HG03066 (cell line): ENCODE measurements around the gene INTS4.
"Not testable (repeated sequence)": the region's sequence is repeated elsewhere in the genome, so short reads cannot be mapped to it uniquely, and the experiment has no call there.

Experiments used
- ATAC-seq: cut with Tn5 transposase; IDR thresholded peaks from one replicate; pipeline ENCODE4 v1.9.1; 2021; ENCODE audit warnings: low read depth; ENCODE audit not compliant: unreplicated experiment

The INTS4 gene

DNA sequence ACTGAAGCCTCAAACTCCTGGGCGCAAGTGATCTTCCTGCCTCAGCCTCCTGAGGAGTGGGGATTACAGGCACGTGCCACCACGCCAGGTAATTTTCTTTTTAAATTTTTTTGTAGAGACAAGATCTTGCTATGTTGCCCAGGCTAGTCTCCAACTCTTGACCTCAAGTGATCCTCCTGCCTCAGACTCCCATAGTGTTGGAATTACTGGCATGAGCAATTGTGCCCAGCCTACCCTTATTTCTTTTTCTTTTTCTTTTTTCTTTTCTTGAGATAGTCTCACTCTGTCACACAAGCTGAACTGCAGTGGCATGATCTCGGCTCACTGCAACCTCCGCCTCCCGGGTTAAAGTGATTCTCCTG, 109.7 kb downstream of the INTS4 start:
- ATAC-seq, result no peak

DNA sequence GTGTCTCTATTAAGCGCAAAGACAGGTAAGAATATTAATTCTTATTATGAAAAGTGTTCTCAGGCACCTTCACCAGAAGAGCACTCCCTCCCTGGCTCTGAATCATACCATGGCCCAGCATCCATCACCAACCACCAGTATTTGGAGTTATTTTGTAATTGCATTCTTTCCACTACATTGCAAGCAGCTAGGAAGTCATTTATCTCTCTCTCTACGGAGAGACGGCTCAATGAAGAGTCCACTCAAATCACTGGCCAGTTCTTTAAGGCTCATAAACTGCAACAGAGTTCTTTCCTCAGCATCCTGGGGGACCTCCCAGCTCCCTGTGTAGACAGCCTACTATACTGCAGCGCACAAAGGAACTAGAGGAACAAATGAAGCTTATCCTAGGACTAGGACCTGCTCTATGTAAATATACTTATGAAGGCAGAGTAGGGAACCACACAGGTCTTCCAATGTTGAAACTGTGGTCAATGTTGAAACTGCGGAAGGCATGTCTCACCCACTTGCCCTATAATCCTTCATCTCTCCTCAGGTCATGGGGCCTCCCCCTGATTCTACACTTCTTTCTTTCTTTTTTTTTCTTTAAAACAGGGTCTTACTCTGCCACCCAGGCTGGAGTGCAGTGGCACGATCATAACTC, 110.2 kb downstream of the INTS4 start:
- ATAC-seq, result no peak

DNA sequence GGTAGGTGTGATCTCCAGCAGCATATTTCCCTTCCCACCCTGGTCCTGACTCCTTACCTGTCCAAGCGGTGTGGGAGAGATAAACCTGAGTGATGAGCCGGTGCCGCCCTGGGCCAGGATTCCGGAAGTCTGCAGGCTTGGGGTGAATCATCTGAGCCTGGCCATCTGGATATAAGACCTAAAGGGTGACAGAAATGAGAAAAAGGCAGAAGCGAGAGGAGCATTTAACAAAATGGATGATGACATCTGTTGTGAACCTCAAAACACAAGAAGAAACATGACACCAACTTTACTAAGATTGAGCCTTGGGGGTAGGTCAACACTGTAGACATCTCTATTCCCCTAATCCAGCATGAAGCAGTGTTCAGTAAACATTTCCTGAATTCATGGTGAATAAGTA, 110.7 kb downstream of the INTS4 start:
- no peak for ATAC-seq

DNA sequence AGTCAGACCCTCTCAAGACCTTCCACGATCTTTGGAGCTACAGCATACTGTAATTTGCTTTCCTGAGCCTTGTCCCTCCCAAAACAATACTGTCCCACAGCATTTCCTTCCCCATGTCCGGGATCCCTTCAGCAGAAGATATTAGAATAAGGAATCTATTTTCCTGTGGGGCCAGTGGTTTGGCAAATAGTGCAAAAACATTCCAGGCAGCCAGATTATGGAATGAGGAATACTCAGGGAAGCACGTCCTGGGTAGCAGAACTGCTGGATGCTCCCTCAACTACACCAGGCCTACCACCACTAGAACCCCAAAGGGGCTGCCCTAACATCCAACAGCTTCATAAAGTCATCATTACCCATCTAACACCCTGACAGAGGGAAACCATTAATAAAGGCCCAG, 112.1 kb downstream of the INTS4 start:
- ATAC-seq, result no peak

DNA sequence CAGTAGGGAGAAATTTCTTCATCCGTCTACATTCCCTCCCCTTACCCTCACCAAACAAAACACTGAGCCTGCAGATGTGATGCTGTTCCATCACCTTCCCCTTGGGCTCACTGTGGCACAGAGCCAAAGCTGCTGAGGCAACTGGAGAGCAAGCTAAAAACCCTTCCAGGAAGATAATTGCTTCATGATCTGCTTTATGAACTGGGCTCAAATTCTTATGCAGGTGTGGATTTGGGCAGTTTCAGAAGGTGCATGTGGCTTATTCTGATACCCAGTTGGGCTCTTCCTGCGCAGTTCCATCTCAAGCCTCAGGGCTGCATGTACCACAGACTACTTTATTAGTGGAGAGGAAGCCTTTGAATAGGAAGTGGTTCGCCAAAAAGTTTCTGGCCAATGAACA, 115.2 kb downstream of the INTS4 start:
- peak; percentile 71 for ATAC-seq

DNA sequence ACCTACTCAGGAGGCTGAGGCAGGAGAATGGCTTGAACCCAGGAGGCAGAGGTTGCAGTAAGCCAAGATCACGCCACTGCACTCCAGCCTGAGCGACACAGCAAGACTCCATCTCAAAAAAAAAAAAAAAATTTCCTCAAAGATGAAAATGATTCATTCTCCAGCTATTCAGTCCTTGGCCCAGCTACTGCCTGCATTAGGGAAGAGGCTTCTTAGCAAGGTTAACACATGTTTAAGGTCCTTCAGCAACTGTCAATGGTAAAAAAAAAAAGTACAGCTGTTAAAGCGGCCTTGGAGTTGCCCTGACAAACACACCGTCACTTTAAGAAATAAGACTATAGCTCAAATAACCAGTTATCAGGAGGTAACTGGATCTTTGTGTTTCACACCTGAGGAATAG, 116.2 kb downstream of the INTS4 start:
- ATAC-seq, result not testable (repeated sequence)

GRCh38 chr11:77876045-77876444, 118.4 kb downstream of the INTS4 start:
- no peak for ATAC-seq

DNA sequence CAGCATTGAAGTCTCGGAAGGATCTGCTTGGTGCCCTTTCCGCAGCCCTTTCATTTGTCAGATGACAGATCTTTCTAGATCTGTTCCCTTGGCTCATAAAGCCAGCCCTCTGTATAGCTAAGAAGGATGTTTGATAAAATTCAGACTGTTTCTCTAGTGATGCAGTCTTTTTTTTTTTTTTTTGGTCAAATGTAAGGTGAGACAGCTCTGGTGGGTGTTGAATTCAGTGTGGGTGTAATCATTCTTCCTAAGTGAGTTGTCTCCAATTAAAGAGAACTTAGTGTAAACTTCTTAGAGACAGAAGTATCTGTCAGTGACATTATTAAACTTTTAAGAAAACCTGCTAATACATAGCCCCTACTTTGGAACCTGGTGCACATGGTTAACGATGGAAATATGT, 120.3 kb downstream of the INTS4 start:
- ATAC-seq, result no peak

DNA sequence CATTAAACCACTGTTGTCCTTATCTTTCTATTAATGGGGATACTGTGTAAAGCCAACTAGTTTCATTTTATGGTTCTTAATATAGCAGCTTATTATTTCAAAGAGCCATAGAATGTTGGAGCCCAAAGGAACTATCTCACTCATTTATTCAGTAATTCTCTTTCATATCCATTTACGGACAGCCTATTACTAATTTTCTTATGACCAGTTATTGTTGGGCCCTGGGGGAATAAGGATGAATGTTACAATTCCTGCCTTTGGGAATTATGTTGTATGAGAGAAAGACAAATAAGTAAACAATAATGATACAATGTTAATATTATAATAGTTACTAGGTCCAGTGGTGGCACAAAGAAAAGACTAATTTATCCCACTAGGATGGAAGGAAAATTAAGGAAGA, 121.1 kb downstream of the INTS4 start:
- ATAC-seq, result no peak

GRCh38 chr11:77871855-77872254, 122.6 kb downstream of the INTS4 start:
- no peak for ATAC-seq

DNA sequence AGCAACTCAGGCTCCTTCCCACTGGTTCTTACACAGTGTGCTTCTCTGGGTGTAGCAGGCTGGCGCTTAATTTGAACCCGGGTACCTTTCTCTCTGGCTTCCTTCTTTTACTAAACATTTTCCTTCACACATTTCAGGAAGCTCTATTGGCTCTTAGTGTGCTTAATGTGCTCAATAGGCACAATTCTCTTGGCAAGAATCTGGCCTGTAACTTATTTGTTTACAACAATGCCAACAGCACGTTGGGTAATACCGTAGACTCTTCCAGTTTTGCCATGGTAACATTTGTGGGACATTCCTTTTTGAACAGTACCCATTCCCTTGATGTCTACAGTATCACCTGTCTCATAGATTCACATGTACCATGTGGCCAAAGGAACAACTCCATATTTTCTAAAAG, 125.7 kb downstream of the INTS4 start:
- ATAC-seq, result no peak

- ATAC-seq, result no peak
Observed at GRCh38 chr11:77866336-77866735, 128.1 kb downstream of the INTS4 start.

GRCh38 chr11:77865805-77866204, 128.7 kb downstream of the INTS4 start:
- no peak for ATAC-seq

DNA sequence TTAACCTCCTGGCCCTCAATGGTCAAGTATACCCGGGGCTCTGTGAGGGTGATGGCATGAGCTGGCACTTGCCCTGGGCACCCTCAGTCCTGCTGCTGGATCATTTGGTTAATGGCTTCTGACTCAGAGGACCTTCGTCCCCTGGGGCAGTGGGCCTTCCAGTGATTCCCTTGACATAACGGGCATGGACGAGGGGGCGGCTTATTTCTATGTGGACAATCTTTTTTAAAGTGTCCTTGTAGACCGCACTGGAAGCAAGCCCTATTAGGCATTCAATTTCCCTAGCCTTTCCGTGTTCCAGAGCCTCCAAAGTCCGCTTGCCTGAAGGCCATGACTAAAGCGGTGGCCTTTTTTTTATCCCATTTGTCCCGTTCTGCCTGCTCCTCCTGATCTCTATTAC, 133.0 kb downstream of the INTS4 start:
- ATAC-seq, result not testable (repeated sequence)

GRCh38 chr11:77857906-77858457, 136.5 kb downstream of the INTS4 start:
- not testable (repeated sequence) for ATAC-seq

- ATAC-seq, result no peak
Observed at GRCh38 chr11:77854838-77855237, 139.6 kb downstream of the INTS4 start.

DNA sequence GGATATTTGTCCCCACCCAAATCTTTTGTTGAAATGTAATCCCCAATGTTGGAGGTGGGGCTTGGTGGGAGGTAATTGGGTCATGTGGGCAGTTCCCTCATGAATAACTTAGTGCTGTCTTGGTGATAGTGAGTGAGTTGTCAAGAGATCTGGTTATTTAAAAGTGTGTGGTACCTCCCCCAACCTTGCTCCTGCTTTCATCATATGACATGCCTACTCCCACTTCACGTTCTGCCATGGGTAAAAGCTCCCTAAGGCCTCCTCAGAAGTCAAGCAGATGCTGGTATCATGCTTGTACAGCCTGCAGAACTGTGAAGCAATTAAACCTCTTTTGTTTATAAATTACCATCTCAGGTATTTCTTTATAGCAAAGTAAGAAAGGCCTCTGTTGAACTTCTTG, 143.0 kb downstream of the INTS4 start:
- no peak for ATAC-seq

GRCh38 chr11:77843700-77844099, 150.8 kb downstream of the INTS4 start:
- not testable (repeated sequence) for ATAC-seq

DNA sequence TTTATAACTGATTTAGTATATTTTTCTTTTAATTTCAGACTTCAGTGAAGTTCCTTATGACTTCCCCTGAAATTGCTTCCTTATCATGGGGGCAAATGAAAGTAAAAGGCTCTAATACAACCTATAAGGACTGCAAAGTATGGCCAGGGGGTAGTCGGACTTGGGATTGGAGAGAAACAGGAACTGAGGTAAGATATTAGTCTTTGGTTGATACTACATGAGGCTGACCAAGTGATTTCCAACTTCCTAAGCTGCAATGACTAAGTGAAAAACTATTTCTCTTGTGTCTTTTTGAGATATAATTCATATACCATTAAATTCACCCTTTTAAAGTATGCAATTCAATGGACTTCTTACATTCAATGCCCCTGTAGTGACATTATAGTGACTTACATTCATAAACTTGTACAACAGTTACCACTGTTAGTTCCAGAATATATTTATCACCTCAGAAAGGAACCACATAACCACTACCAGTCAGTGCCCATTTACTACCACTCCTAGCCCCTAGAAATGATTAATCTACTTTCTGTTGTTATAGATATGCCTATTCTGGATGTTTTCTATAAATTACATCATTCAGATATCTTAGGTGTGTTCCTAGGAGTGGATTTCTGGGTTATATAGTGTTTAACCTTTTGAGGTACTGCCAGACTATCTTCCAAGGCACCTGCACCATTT, 151.9 kb downstream of the INTS4 start:
- ATAC-seq, result no peak

DNA sequence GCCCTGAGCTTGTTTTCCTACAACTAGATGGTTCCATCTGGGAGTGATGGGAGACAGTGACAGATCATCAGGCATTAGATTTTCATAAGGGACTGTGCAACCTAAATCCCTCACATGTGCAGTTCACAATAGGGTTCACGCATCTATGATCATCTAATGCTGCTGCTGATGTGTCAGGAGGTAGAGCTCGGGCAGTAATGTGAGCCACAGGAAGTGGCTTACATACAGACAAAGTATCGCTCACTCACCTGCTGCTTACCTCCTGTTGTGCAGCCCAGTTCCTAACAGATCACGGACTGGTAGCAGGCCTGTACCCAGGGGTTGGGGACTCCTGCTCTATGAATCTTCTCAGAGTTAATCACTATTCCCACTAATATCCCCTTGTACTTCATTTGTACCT, 161.2 kb downstream of the INTS4 start:
- no peak for ATAC-seq

DNA sequence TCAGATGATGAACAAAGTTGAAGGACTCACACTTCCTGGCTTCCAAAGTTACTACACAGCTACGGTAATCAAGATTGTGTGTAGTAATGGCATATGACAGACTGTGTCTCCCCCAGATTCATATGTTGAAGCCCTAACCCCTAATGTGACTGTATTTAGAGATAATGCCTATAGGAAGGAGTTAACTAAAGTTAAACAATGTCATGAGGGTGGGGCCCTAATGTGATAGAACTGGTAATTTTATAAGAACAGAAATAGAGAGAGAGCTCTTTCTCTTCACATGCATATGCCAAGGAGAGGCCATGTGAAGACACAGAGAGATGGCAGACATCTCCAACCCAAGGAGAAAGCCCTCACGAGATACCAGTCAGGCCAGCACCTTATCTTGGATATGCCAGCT, 165.5 kb downstream of the INTS4 start:
- ATAC-seq, result no peak
